ENCODE measurements around the gene ZNF407.

ZNF407 gene

DNA sequence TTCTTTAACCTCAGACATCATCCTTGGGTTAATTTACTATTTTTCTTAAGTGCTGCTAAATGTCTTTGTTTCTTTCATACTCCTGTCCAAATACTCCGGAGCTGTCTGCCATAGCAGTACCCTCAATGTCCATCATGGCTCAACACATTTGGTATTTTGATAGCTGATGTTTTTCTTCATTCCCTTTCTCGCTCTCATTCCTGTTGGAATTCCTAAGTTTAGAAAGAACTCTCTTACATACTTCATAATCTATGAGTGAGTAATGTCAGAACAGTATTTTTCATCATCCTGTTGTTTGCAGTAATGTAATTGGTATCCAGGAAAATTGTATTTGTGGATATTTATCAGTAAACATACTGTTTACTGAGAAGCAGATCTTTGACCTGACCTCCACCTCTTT is 328.4 kb downstream of the ZNF407 start:
- no peak for TF ChIP-seq CTCF (IDR thresholded peaks at IDR 0.05; ENCODE audit: control insufficient read depth, insufficient read depth, low read depth, low read length, missing control alignments)
- H3K4me3 ChIP-seq (ENCODE audit: control insufficient read depth, low read depth, low read length): no peak overlapping the region
- DNase-seq (ENCODE audit: low read depth): no peak

- DNase-seq (ENCODE audit: low read depth): no peak
- TF ChIP-seq CTCF (IDR thresholded peaks at IDR 0.05; ENCODE audit: control insufficient read depth, insufficient read depth, low read depth, low read length, missing control alignments): no peak
- no peak overlapping the region for H3K4me3 ChIP-seq (ENCODE audit: control insufficient read depth, low read depth, low read length)
These were observed 330.7 kb downstream of the ZNF407 start for GRCh38 chr18:74928194-74928968.

DNA sequence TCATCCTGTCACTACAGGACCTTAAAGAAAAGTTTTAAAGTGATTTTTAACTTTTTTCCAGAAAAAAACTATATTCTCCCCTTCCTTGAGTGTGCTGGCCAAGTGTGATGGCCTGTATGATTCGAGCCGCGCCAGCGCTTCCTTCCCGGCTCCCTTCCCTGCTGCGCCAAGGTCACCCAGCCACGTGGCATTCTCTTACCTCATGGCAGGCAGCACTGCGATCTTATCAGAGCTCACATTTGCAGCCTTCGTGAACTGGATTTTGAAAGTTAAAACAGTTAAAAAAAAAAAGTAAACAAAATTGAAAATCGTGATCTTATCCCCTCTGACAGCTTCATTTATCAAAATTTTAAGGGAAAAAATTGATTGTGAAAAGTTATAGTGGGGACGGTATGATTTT is 331.4 kb downstream of the ZNF407 start:
- no peak for TF ChIP-seq CTCF (IDR thresholded peaks at IDR 0.05; ENCODE audit: control insufficient read depth, insufficient read depth, low read depth, low read length, missing control alignments)
- H3K4me3 ChIP-seq (ENCODE audit: control insufficient read depth, low read depth, low read length): no peak overlapping the region
- no peak for DNase-seq (ENCODE audit: low read depth)

DNA sequence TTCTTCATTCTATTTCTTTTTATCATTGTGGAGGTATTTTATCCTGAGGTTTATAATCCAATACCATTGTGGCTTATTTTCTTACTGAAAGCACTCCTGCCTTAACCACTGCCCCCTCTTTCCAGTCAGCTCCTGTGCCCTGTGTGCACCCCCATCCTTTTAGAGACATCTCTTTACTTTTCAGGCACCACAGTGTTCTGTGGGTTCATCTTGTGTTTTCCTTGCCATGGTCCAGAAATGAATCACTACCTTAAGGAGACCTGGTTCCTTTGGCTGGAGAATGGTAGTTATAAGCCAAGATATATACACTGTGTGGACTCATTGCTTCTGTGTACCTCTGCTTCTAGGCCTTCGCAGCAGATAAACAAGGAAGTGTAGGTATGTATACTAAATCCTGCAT is 332.9 kb downstream of the ZNF407 start:
- no peak for TF ChIP-seq CTCF (IDR thresholded peaks at IDR 0.05; ENCODE audit: control insufficient read depth, insufficient read depth, low read depth, low read length, missing control alignments)
- no peak for DNase-seq (ENCODE audit: low read depth)
- H3K4me3 ChIP-seq (ENCODE audit: control insufficient read depth, low read depth, low read length): no peak overlapping the region

DNA sequence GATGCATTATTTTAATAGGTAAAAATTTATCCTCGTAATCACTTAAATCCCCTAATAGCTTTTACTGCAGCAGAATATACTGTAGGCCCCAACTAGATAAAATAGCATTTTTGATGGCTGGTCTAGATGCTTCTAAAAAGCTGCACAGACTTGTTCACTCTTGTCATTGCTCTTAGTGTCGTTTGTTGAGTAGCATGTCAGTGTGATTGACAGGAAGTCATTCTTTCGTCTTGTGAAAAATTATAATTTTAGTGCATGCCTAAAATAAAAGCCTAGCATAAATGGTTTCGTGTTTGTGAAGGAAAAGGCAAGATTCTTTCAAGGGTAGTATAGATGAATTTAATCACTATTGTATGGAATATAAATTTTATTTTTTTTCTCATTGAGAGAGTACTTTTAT is 336.3 kb downstream of the ZNF407 start:
- no peak for TF ChIP-seq CTCF (IDR thresholded peaks at IDR 0.05; ENCODE audit: control insufficient read depth, insufficient read depth, low read depth, low read length, missing control alignments)
- DNase-seq (ENCODE audit: low read depth): no peak
- no peak overlapping the region for H3K4me3 ChIP-seq (ENCODE audit: control insufficient read depth, low read depth, low read length)

GRCh38 chr18:74935434-74935833 is 337.8 kb downstream of the ZNF407 start:
- no peak for TF ChIP-seq CTCF (IDR thresholded peaks at IDR 0.05; ENCODE audit: control insufficient read depth, insufficient read depth, low read depth, low read length, missing control alignments)

More at GRCh38 chr18:74935434-74935833, 337.8 kb downstream of the ZNF407 start:
- DNase-seq (ENCODE audit: low read depth): no peak
- no peak overlapping the region for H3K4me3 ChIP-seq (ENCODE audit: control insufficient read depth, low read depth, low read length)
